H1 (cell line): ENCODE measurements around the gene ESYT2. TPM values are rescaled to one million over a fixed set of nuclear protein-coding genes. Genes with fewer than 3 reads are reported as not detected.
A peak's percentile ranks its signal among the peaks of the same experiment; 100 is the strongest.

Experiments used
- CTCF ChIA-PET: fragments of 300-600 bp; sonication (Branson Sonifier 250); formaldehyde crosslinking; loops from one replicate; lab custom pipeline; 2021; ENCODE audit not compliant: partially characterized antibody; lab: Charles Lee
- POLR2A ChIA-PET: fragments of 300-600 bp; sonication (Branson Sonifier 250); formaldehyde crosslinking; loops from one replicate; lab custom pipeline; 2021; ENCODE audit warnings: inconsistent platforms; ENCODE audit not compliant: partially characterized antibody; lab: Charles Lee
- DNase-seq, 2 experiments: peaks; one replicate each; pipeline versions ENCODE4 v3.0.0 to v3.0.0-alpha.2; 2010 to 2022; ENCODE audit warnings: low spot score in 2 of 2, low read depth in 1 of 2, mixed read lengths in 1 of 2
- FAIRE-seq: peaks from 2 replicates; lab custom pipeline; 2011; peaks lifted over from hg19 to GRCh38; lab: Jason Lieb, UNC
- H2AFZ ChIP-seq: 2 replicates; pipeline ENCODE4 v1.8.1; 2012; ENCODE audit warnings: low read length, inconsistent platforms
- H2AK5ac ChIP-seq: 2 replicates; pipeline ENCODE4 v1.6.1; 2013; ENCODE audit warnings: low read depth, low read length
- H2BK120ac ChIP-seq: replicated peaks from 2 replicates; pipeline ENCODE3; 2013; ENCODE audit warnings: low read depth, low read length, inconsistent platforms
- H2BK12ac ChIP-seq: 2 replicates; pipeline ENCODE4 v1.6.1; 2013; ENCODE audit warnings: low read depth, low read length
- H2BK15ac ChIP-seq: 2 replicates; pipeline ENCODE4 v1.6.1; 2013; ENCODE audit warnings: low read length
- H2BK20ac ChIP-seq: 2 replicates; pipeline ENCODE4 v1.6.1; 2013; ENCODE audit warnings: low read length
- H2BK5ac ChIP-seq: 2 replicates; pipeline ENCODE4 v1.6.1; 2013; ENCODE audit warnings: low read depth, low read length
- H3K14ac ChIP-seq: 2 replicates; pipeline ENCODE4 v1.6.1; 2013; ENCODE audit warnings: inconsistent platforms; ENCODE audit not compliant: insufficient read length
- H3K18ac ChIP-seq: 2 replicates; pipeline ENCODE4 v1.6.1; 2013; ENCODE audit warnings: low read length; ENCODE audit errors: extremely low read depth
- H3K23ac ChIP-seq: 2 replicates; pipeline ENCODE4 v1.6.1; 2013; ENCODE audit warnings: inconsistent platforms; ENCODE audit not compliant: insufficient read length
- H3K23me2 ChIP-seq: 2 replicates; pipeline ENCODE4 v1.6.1; 2013; ENCODE audit warnings: low read depth, low read length
- H3K27ac ChIP-seq: 2 replicates; pipeline ENCODE4 v1.6.1; 2011; ENCODE audit warnings: low read depth, low read length, inconsistent platforms
- H3K27me3 ChIP-seq, 4 experiments: replicated peaks in 1 of 4; 1 replicate in 1 of 4; 2 replicates in 3 of 4; pipeline versions ENCODE4 v1.6.1 to v1.8.1; 2011 to 2013; ENCODE audit warnings: low read length in 3 of 4, mild to moderate bottlenecking in 3 of 4, inconsistent platforms in 2 of 4, mixed read lengths in 2 of 4, moderate library complexity in 1 of 4; ENCODE audit not compliant: control insufficient read depth in 3 of 4, insufficient read depth in 3 of 4; ENCODE audit errors: extremely low read depth in 1 of 4
- H3K36me3 ChIP-seq, 4 experiments: 2 replicates each; pipeline versions ENCODE4 v1.6.1 to v1.8.1; 2011 to 2013; ENCODE audit warnings: mild to moderate bottlenecking in 4 of 4, low read length in 3 of 4, moderate library complexity in 2 of 4, control low read depth in 1 of 4, inconsistent platforms in 1 of 4; ENCODE audit not compliant: insufficient read depth in 4 of 4, control insufficient read depth in 2 of 4
- H3K4ac ChIP-seq: replicated peaks from 2 replicates; pipeline ENCODE3; 2013; ENCODE audit warnings: low read length, low read depth, mixed read lengths, inconsistent platforms; ENCODE audit not compliant: insufficient read length
- H3K4me1 ChIP-seq, 4 experiments: replicated peaks in 1 of 4; 1 replicate in 1 of 4; 2 replicates in 3 of 4; pipeline versions ENCODE4 v1.6.1 to v1.8.1; 2011 to 2013; ENCODE audit warnings: low read length in 3 of 4, inconsistent platforms in 2 of 4, mixed read lengths in 1 of 4; ENCODE audit not compliant: insufficient read depth in 4 of 4, control insufficient read depth in 3 of 4
- H3K4me2 ChIP-seq, 2 experiments: 2 replicates each; pipeline versions ENCODE4 v1.6.1 to v1.8.1; 2011 to 2013; ENCODE audit warnings: low read depth in 2 of 2, low read length in 2 of 2, control low read depth in 1 of 2, inconsistent platforms in 1 of 2, mild to moderate bottlenecking in 1 of 2; ENCODE audit not compliant: insufficient read depth in 1 of 2
- H3K4me3 ChIP-seq, 4 experiments: fragments of 200-600, 300-600 bp in 1 of 4; sonication (generic), shearing (Covaris generic), sonication (Bioruptor Twin) in 1 of 4; 2 replicates each; pipeline versions ENCODE4 v1.5.1 to v1.8.1; 2011 to 2016; ENCODE audit warnings: low read length in 4 of 4, low read depth in 3 of 4, control low read depth in 2 of 4, inconsistent platforms in 2 of 4, mild to moderate bottlenecking in 2 of 4, mixed read lengths in 1 of 4, moderate library complexity in 1 of 4; ENCODE audit not compliant: insufficient read depth in 2 of 4; ENCODE audit errors: extremely low read depth in 1 of 4
- H3K56ac ChIP-seq: replicated peaks from 2 replicates; pipeline ENCODE3; 2013; ENCODE audit warnings: low read depth, mild to moderate bottlenecking, mixed read lengths, low read length, inconsistent platforms; ENCODE audit not compliant: insufficient read length
- H3K79me1 ChIP-seq: 2 replicates; pipeline ENCODE4 v1.6.1; 2013; ENCODE audit warnings: low read depth, low read length, control low read depth
- H3K79me2 ChIP-seq, 2 experiments: 2 replicates each; pipeline versions ENCODE4 v1.6.1 to v1.8.1; 2012 to 2013; ENCODE audit warnings: low read length in 2 of 2, mild to moderate bottlenecking in 2 of 2, inconsistent platforms in 1 of 2; ENCODE audit not compliant: insufficient read depth in 2 of 2, control insufficient read depth in 1 of 2
- H3K9ac ChIP-seq, 4 experiments: replicated peaks in 1 of 4; 1 replicate in 1 of 4; 2 replicates in 3 of 4; pipeline versions ENCODE4 v1.6.1 to v1.8.1; 2011 to 2013; ENCODE audit warnings: low read depth in 3 of 4, low read length in 3 of 4, control low read depth in 2 of 4, mild to moderate bottlenecking in 2 of 4, moderate library complexity in 2 of 4, inconsistent platforms in 1 of 4; ENCODE audit errors: extremely low read depth in 1 of 4
- H3K9me3 ChIP-seq, 2 experiments: 2 replicates each; pipeline versions ENCODE4 v1.6.1 to v1.8.1; 2012 to 2013; ENCODE audit warnings: mild to moderate bottlenecking in 2 of 2, moderate library complexity in 2 of 2, control low read depth in 1 of 2, inconsistent platforms in 1 of 2, low read depth in 1 of 2, low read length in 1 of 2, mixed read lengths in 1 of 2; ENCODE audit not compliant: insufficient read depth in 2 of 2
- H4K20me1 ChIP-seq, 2 experiments: replicated peaks in 1 of 2; 2 replicates each; pipeline versions ENCODE3 to v1.8.1; 2011 to 2013; ENCODE audit warnings: inconsistent platforms in 2 of 2, low read length in 2 of 2, mild to moderate bottlenecking in 1 of 2; ENCODE audit not compliant: insufficient read depth in 2 of 2, control insufficient read depth in 1 of 2
- H4K5ac ChIP-seq: 2 replicates; pipeline ENCODE4 v1.6.1; 2013; ENCODE audit warnings: low read length, low read depth, mixed read lengths, inconsistent platforms; ENCODE audit not compliant: insufficient read length
- H4K8ac ChIP-seq: 2 replicates; pipeline ENCODE4 v1.8.0; 2013; ENCODE audit warnings: mild to moderate bottlenecking, moderate library complexity, low read length, inconsistent platforms; ENCODE audit not compliant: insufficient read depth; ENCODE audit errors: extremely low read depth
- H4K91ac ChIP-seq: replicated peaks from 2 replicates; pipeline ENCODE3; 2013; ENCODE audit warnings: low read length, mixed read lengths, inconsistent platforms; ENCODE audit not compliant: insufficient read length
- NANOG ChIP-seq: IDR thresholded peaks from 2 replicates; pipeline ENCODE4 v1.6.1; 2011; ENCODE audit warnings: low read length, low read depth, mild to moderate bottlenecking, inconsistent platforms; ENCODE audit not compliant: insufficient read depth, poor library complexity, severe bottlenecking
- SUZ12 ChIP-seq: fragments of 200-600 bp; sonication (generic); IDR thresholded peaks from 2 replicates; pipeline ENCODE4 v1.6.1; 2012; ENCODE audit warnings: mild to moderate bottlenecking, inconsistent platforms, low read length, moderate library complexity, mixed read lengths
- TAF1 ChIP-seq: IDR thresholded peaks from 2 replicates; pipeline ENCODE4 v1.6.1; 2011; ENCODE audit warnings: mild to moderate bottlenecking, low read depth, low read length
- TAF7 ChIP-seq: optimal IDR thresholded peaks from 2 replicates; pipeline ENCODE3; 2011; ENCODE audit warnings: low read depth, mild to moderate bottlenecking, inconsistent platforms, low read length, moderate library complexity, borderline replicate concordance
- WGBS, 2 experiments: shearing (Covaris generic) in 1 of 2; methylation state at CpG; one replicate each; pipeline versions ENCODE4 v1.1.6 to v1.1.7; 2013 to 2015; ENCODE audit warnings: low lambda C conversion rate in 2 of 2, mixed read lengths in 2 of 2, inconsistent platforms in 1 of 2, low coverage in 1 of 2, missing lambda C conversion rate in 1 of 2; ENCODE audit not compliant: insufficient replicate concordance in 2 of 2, insufficient coverage in 1 of 2, insufficient read length in 1 of 2; ENCODE audit errors: extremely low coverage in 1 of 2, missing lambda C conversion rate in 1 of 2; 5-methylcytosine and 5-hydroxymethylcytosine counted together
- polyA plus RNA-seq, 7 experiments: library from polyadenylated mRNA; depleted of rRNA in 3 of 7; stranded (reverse) in 5 of 7; unstranded in 2 of 7; fragments of >200 nt in 5 of 7; fragments of 200-250 nt in 2 of 7; gene quantifications; 1 replicate in 5 of 7; 2 replicates in 1 of 7; 4 replicates in 1 of 7; pipeline versions ENCODE4 v1.2.1 to v1.2.3, GENCODE V29; 2011 to 2013; ENCODE audit warnings: missing spikeins in 2 of 7, mixed read lengths in 2 of 7
- total RNA-seq: library from RNA; stranded (reverse); fragmentation: NEBNext Ultra II Directional; extraction: Animal tissue kit (Norgen Biotek cat#: 25700); gene quantifications from 2 replicates; pipeline ENCODE4 v1.2.1, GENCODE V29; 2021

ESYT2 gene
- total and polyA plus RNA-seq, 2 of the 8 experiments (the other 6 are each of a cell fraction or from before 2014, with no cell fraction given) = 27.0 to 37.5 TPM

- POLR2A ChIA-PET = interaction anchor here (1.2 kb wide), 1 partner anchor 45 kb away, joined by 3 read pairs; no protein-coding TSS in a partner anchor
- H3K4ac ChIP-seq = no peak overlapping the region
- H3K36me3 ChIP-seq = peaks cover 5 to 37% (median 28%) of the 10 kb centered on the region in 4 experiments
- H3K79me2 ChIP-seq = peaks cover 18 to 64% of the 10 kb centered on the region in 2 experiments
- H2BK12ac ChIP-seq = peak overlapping the region; percentile 82; the same call in 1 of the 2 replicates
- no peak for FAIRE-seq
- H4K5ac ChIP-seq = no peak overlapping the region
- no peak overlapping the region for H4K91ac ChIP-seq
- H3K79me1 ChIP-seq = peaks cover 8% of the 10 kb centered on the region; the same call in 1 of the 2 replicates
- H2BK120ac ChIP-seq = no peak overlapping the region
- peaks cover 2 to 7% of the 10 kb centered on the region in 2 experiments for H4K20me1 ChIP-seq
- no peak overlapping the region for H2AFZ ChIP-seq
- H3K23me2 ChIP-seq = peaks cover 6% of the 10 kb centered on the region; the same call in 1 of the 2 replicates
- no peaks in the 10 kb centered on the region for H3K9me3 ChIP-seq
- TF ChIP-seq NANOG (no peak), SUZ12 (no peak), TAF7 (no peak), TAF1 (no peak)
- H3K14ac ChIP-seq = no peak overlapping the region
- 44% methylated on average over 3 of the region's 3 CpGs; no CpG with 5 or more reads in 1 of the 2 experiments for WGBS, 2 experiments
- peaks cover 6 to 20% (median 12%) of the 10 kb centered on the region in 4 experiments; a peak in 6 of 7 replicates for H3K4me1 ChIP-seq
- no peak for DNase-seq
- no peaks in the 10 kb centered on the region for H3K27me3 ChIP-seq
- CTCF ChIA-PET = no interaction called here
- no peak overlapping the region for H4K8ac ChIP-seq
- H2BK20ac ChIP-seq = no peak overlapping the region
- H3K56ac ChIP-seq = no peak overlapping the region
- peak overlapping the region; percentile 83 to 99 for H3K4me2 ChIP-seq
- 0 out of 2 replicates have a peak overlapping the region, but pooled peaks have one; percentile 47 for H2AK5ac ChIP-seq
- no peak overlapping the region for H2BK15ac ChIP-seq
- H3K4me3 ChIP-seq = peak overlapping the region; percentile 7 to 96 (median 84); a peak in 5 of 8 replicates
- H3K18ac ChIP-seq = no peak overlapping the region; the same call in 1 of the 2 replicates
- H3K27ac ChIP-seq = no peak overlapping the region
- H3K9ac ChIP-seq = peak overlapping the region in 1 of 4 experiments; percentile 13; a peak in 1 of 7 replicates
- H2BK5ac ChIP-seq = no peak overlapping the region
- no peak overlapping the region for H3K23ac ChIP-seq
Observed at GRCh38 chr7:158702944-158703343, 126.4 kb downstream of the ESYT2 start.
